ENCODE measurements around the gene OR2T4.

GRCh38 chr1:248366609-248367008 lies 5.1 kb downstream of the OR2T4 start:
- TF ChIP-seq, protein P1, sequence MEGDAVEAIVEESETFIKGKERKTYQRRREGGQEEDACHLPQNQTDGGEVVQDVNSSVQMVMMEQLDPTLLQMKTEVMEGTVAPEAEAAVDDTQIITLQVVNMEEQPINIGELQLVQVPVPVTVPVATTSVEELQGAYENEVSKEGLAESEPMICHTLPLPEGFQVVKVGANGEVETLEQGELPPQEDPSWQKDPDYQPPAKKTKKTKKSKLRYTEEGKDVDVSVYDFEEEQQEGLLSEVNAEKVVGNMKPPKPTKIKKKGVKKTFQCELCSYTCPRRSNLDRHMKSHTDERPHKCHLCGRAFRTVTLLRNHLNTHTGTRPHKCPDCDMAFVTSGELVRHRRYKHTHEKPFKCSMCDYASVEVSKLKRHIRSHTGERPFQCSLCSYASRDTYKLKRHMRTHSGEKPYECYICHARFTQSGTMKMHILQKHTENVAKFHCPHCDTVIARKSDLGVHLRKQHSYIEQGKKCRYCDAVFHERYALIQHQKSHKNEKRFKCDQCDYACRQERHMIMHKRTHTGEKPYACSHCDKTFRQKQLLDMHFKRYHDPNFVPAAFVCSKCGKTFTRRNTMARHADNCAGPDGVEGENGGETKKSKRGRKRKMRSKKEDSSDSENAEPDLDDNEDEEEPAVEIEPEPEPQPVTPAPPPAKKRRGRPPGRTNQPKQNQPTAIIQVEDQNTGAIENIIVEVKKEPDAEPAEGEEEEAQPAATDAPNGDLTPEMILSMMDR (optimal IDR thresholded peaks at IDR 0.05 in 1 of 3, IDR thresholded peaks at IDR 0.05 in 1 of 3, conservative IDR thresholded peaks at IDR 0.05 in 1 of 3; ENCODE audit: extremely low read depth in 1 of 3, insufficient read depth in 2 of 3, low read length in 3 of 3): no peak
- TF ChIP-seq EZH2 (IDR thresholded peaks at IDR 0.05; ENCODE audit: low read length): no peak
